CD4-positive, alpha-beta T cell (primary cell): ENCODE measurements around the gene RAD51B. TPM values are rescaled to one million over a fixed set of nuclear protein-coding genes. Genes with fewer than 3 reads are reported as not detected.

Source experiments
- ATAC-seq: fragments of 200-7000 bp; cut with Tn5 transposase; one replicate; pipeline ENCODE4 v1.10.0; 2022; ENCODE audit warnings: mild to moderate bottlenecking; ENCODE audit not compliant: poor library complexity
- CTCF ChIA-PET: fragments of 350-600 bp; sonication (Branson Sonifier 250); formaldehyde crosslinking; loops from one replicate; lab custom pipeline; 2021; ENCODE audit warnings: antibody characterized with exemption, inconsistent platforms; lab: Charles Lee
- POLR2A ChIA-PET: fragments of 350-600 bp; sonication (Branson Sonifier 250); formaldehyde crosslinking; loops from one replicate; lab custom pipeline; 2021; ENCODE audit warnings: antibody characterized with exemption, inconsistent platforms; lab: Charles Lee
- DNase-seq, 14 experiments: peaks; one replicate each; pipeline ENCODE4 v3.0.0-alpha.2; 2013 to 2020; ENCODE audit warnings: mixed read lengths in 2 of 14
- H3K27ac ChIP-seq, 2 donors: one replicate each; pipeline versions ENCODE4 v1.5.1 to v1.7.0; 2013; ENCODE audit warnings: low read length in 2 of 2, low read depth in 1 of 2, mild to moderate bottlenecking in 1 of 2
- H3K27me3 ChIP-seq, 2 experiments: 1 replicate in 1 of 2; 2 replicates in 1 of 2; pipeline versions ENCODE4 v1.6.1 to v1.7.0; 2013; ENCODE audit warnings: low read length in 2 of 2, control low read depth in 1 of 2, mild to moderate bottlenecking in 1 of 2, moderate library complexity in 1 of 2; ENCODE audit not compliant: insufficient read depth in 2 of 2, control insufficient read depth in 1 of 2
- H3K36me3 ChIP-seq: one replicate; pipeline ENCODE4 v1.6.1; 2013; ENCODE audit warnings: low read length, control low read depth; ENCODE audit not compliant: insufficient read depth
- H3K4me1 ChIP-seq: one replicate; pipeline ENCODE4 v1.6.1; 2013; ENCODE audit warnings: low read length, control low read depth; ENCODE audit not compliant: insufficient read depth
- H3K4me3 ChIP-seq: one replicate; pipeline ENCODE4 v1.5.1; 2013; ENCODE audit warnings: mild to moderate bottlenecking, low read length, moderate library complexity
- H3K9me3 ChIP-seq, 2 experiments: 1 replicate in 1 of 2; 2 replicates in 1 of 2; pipeline versions ENCODE4 v1.6.1 to v1.7.0; 2013; ENCODE audit warnings: low read length in 2 of 2, mild to moderate bottlenecking in 2 of 2, control low read depth in 1 of 2, moderate library complexity in 1 of 2; ENCODE audit not compliant: control insufficient read depth in 1 of 2, insufficient read depth in 1 of 2
- H3K27ac Mint-ChIP-seq: one replicate; pipeline ENCODE4 v1.8.0; 2020; ENCODE audit warnings: mixed read lengths
- H3K27me3 Mint-ChIP-seq: one replicate; pipeline ENCODE4 v1.8.0; 2021; ENCODE audit warnings: mixed read lengths
- H3K36me3 Mint-ChIP-seq: one replicate; pipeline ENCODE4 v1.8.0; 2021; ENCODE audit warnings: low read depth, mixed read lengths
- H3K4me1 Mint-ChIP-seq: one replicate; pipeline ENCODE4 v1.8.0; 2021; ENCODE audit warnings: low read depth, mixed read lengths
- H3K4me3 Mint-ChIP-seq: one replicate; pipeline ENCODE4 v1.8.0; 2020; ENCODE audit warnings: mild to moderate bottlenecking, mixed read lengths
- H3K9me3 Mint-ChIP-seq: one replicate; pipeline ENCODE4 v1.8.0; 2020; ENCODE audit warnings: mixed read lengths
- intact Hi-C, 2 experiments: fragments of 100-400 bp; cut with DNase I in 1 of 2; cut with micrococcal nuclease in 1 of 2; formaldehyde crosslinking; loops; one replicate each; pipeline versions ENCODE4 v1.15.1 to v1.9.0; 2023 to 2025; cut with DNase I, micrococcal nuclease
- total RNA-seq, 174 experiments: library from RNA in 2 of 174; stranded (reverse) in 2 of 174; gene quantifications; one replicate each; pipeline ENCODE4 v1.2.3 and lab custom pipeline; 2021 to 2026
- TF ChIP-seq, protein P1 (sequence below): fragments of 200-600 bp; IDR thresholded peaks from one replicate; pipeline ENCODE4 v1.8.0; 2022; ENCODE audit warnings: antibody characterized with exemption, mild to moderate bottlenecking

RAD51B gene
- total RNA-seq, 2 experiments from 2014 or later = 18.4 to 20.0 TPM

DNA sequence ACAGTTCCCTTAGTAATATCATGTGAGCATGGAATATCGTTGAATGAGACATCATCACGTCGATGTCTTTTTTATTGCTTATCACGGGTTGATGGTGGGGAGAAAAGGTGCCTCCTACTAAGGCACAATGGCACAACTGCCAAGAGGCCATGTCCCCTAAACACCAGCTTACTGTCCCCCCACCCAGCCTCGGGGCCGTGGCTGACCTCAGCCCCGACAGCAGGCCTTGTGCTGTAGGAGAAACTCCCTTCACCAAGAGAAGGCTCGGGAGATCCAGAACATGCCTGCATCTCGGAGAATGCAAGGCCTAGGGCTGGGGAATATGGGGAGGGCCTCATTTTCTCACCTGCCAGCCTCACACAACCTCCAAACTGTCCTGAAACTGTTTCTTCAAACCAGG, 950.5 kb downstream of the RAD51B start:
- Histone ChIP-seq H3K4me3 (no peak overlapping the region), H3K36me3 (no peaks in the 10 kb centered on the region), H3K27ac (no peak overlapping the region), H3K27me3 (no peaks in the 10 kb centered on the region), H3K4me1 (peaks cover 71% of the 10 kb centered on the region), H3K9me3 (no peaks in the 10 kb centered on the region)
- peak overlapping the region; percentile 91 for H3K27ac Mint-ChIP-seq
- H3K4me3 Mint-ChIP-seq = no peak overlapping the region
- ChIA-PET CTCF (no interaction called here), POLR2A (no interaction called here)
- intact Hi-C loops = no loop called here
- H3K4me1 Mint-ChIP-seq = peaks cover 68% of the 10 kb centered on the region
- H3K27me3 Mint-ChIP-seq = no peaks in the 10 kb centered on the region
- no peaks in the 10 kb centered on the region for H3K36me3 Mint-ChIP-seq
- TF ChIP-seq, protein P1, sequence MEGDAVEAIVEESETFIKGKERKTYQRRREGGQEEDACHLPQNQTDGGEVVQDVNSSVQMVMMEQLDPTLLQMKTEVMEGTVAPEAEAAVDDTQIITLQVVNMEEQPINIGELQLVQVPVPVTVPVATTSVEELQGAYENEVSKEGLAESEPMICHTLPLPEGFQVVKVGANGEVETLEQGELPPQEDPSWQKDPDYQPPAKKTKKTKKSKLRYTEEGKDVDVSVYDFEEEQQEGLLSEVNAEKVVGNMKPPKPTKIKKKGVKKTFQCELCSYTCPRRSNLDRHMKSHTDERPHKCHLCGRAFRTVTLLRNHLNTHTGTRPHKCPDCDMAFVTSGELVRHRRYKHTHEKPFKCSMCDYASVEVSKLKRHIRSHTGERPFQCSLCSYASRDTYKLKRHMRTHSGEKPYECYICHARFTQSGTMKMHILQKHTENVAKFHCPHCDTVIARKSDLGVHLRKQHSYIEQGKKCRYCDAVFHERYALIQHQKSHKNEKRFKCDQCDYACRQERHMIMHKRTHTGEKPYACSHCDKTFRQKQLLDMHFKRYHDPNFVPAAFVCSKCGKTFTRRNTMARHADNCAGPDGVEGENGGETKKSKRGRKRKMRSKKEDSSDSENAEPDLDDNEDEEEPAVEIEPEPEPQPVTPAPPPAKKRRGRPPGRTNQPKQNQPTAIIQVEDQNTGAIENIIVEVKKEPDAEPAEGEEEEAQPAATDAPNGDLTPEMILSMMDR = no peak
- DNase-seq = no peak
- no peaks in the 10 kb centered on the region for H3K9me3 Mint-ChIP-seq
- ATAC-seq = no peak

DNA sequence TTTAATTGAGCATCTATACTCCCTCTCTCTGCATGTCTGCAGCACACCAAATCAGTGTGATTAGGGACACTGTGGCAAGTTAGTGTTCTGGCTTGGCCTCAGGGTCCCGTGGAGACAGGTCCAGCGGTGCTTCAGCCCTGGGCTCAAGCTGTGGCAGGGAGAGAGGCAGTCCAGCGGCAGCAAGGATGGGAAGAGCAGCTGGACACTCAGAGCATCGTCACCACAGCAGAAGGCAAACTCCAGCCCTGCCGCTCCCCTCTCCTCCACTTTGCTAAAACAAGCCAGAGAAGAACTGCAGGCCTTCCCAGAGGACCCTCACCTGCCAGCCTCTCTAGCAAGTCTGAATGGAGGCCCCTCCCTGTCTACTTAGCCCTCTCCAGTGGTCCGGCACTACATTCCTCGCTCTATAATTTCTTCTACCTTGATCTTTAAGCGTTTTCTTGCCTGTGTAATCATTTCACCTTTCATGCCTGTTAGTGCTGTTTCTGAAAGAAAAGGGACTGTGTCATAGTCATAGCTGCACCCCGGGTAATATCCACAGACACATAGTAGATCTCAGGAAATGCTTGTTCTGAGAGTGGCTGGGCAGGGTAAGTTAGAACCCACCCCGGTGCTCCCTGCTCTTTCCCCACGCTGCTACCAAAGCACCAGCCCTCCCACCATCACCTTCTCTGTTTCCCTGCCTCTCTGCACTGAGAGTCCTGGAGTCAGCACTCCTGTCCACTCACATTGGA, 951.1 kb downstream of the RAD51B start:
- TF ChIP-seq, protein P1 = no peak
- H3K4me1 ChIP-seq = peaks cover 71% of the 10 kb centered on the region
- Mint-ChIP-seq H3K27me3 (no peaks in the 10 kb centered on the region), H3K4me1 (peaks cover 69% of the 10 kb centered on the region), H3K9me3 (no peaks in the 10 kb centered on the region), H3K36me3 (no peaks in the 10 kb centered on the region), H3K27ac (peak overlapping the region; percentile 91), H3K4me3 (peak overlapping the region; percentile 70)
- POLR2A ChIA-PET = interaction anchor here (0.9 to 5.1 kb wide), 6 partner anchors 10 to 132 kb away, joined by 3 to 50 read pairs (median 6); no protein-coding TSS in a partner anchor
- H3K27me3 ChIP-seq = no peaks in the 10 kb centered on the region
- no peaks in the 10 kb centered on the region for H3K36me3 ChIP-seq
- no peak overlapping the region for H3K27ac ChIP-seq
- ATAC-seq (no peak), DNase-seq (no peak)
- intact Hi-C loops = no loop called here
- H3K9me3 ChIP-seq = peaks cover 0 to 4% of the 10 kb centered on the region in 2 experiments
- CTCF ChIA-PET = interaction anchor here (3.2 kb wide), 1 partner anchor 18 kb away, joined by 13 read pairs; no protein-coding TSS in a partner anchor
- H3K4me3 ChIP-seq = no peak overlapping the region

DNA sequence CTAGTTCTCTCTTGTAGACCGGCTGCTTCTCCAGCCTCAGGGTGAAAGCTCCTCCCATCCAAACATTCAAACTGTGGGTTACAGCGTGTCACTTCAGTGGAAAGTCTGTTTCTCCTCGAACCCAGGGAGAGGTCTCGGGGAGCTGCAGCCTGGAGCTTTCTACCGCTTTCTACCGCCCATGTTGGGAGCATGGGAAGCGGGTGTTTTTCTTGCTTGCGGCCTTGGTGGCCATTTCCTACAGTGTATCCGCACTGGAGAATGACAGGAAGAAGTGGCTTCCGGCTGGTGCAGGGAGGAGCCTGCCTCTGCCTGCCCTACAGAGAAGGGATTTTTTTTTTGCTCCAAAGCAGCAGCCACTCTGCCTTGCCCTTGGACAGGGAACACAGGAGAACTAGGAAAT, 952.1 kb downstream of the RAD51B start:
- TF ChIP-seq, protein P1 = no peak
- intact Hi-C loops = no loop called here
- Mint-ChIP-seq H3K4me3 (peak overlapping the region; percentile 70), H3K36me3 (no peaks in the 10 kb centered on the region), H3K27ac (peak overlapping the region; percentile 91), H3K4me1 (peaks cover 74% of the 10 kb centered on the region), H3K27me3 (no peaks in the 10 kb centered on the region), H3K9me3 (no peaks in the 10 kb centered on the region)
- Histone ChIP-seq H3K4me3 (peak overlapping the region; percentile 23), H3K4me1 (peaks cover 73% of the 10 kb centered on the region), H3K36me3 (no peaks in the 10 kb centered on the region), H3K27ac (peak overlapping the region; percentile 8 to 60), H3K27me3 (no peaks in the 10 kb centered on the region), H3K9me3 (peaks cover 0 to 4% of the 10 kb centered on the region in 2 experiments)
- POLR2A ChIA-PET = interaction anchor here (0.9 to 5.1 kb wide), 14 partner anchors 9 to 522 kb away, joined by 3 to 50 read pairs (median 5); partner anchors contain the start of gene ZFP36L1
- ATAC-seq (peak; percentile 63), DNase-seq (peak in 4 of 14 experiments; percentile 45 to 61 (median 58))
- CTCF ChIA-PET = interaction anchor here (1.5 to 3.2 kb wide), 2 partner anchors 10 to 17 kb away, joined by 3 to 13 read pairs; no protein-coding TSS in a partner anchor
